Subcutaneous abdominal adipose tissue (tissue), 5 donors: ENCODE results near the gene BMPER.

Experiments used
- H3K27ac ChIP-seq: one replicate; pipeline ENCODE4 v1.7.0; 2013; ENCODE audit warnings: low read depth, mild to moderate bottlenecking, inconsistent platforms, low read length, moderate library complexity
- H3K27me3 ChIP-seq, 5 donors: one replicate each; pipeline ENCODE4 v1.7.0; 2013; ENCODE audit warnings: low read length in 5 of 5, inconsistent platforms in 1 of 5; ENCODE audit not compliant: control insufficient read depth in 5 of 5, insufficient read depth in 4 of 5
- H3K36me3 ChIP-seq, 5 donors: one replicate each; pipeline ENCODE4 v1.7.0; 2013; ENCODE audit warnings: low read length in 5 of 5; ENCODE audit not compliant: control insufficient read depth in 5 of 5, insufficient read depth in 5 of 5
- H3K4me1 ChIP-seq, 5 donors: one replicate each; pipeline ENCODE4 v1.7.0; 2013; ENCODE audit warnings: low read length in 5 of 5, mild to moderate bottlenecking in 3 of 5, moderate library complexity in 1 of 5; ENCODE audit not compliant: control insufficient read depth in 5 of 5, insufficient read depth in 5 of 5
- H3K4me3 ChIP-seq, 5 donors: one replicate each; pipeline ENCODE4 v1.7.0; 2013; ENCODE audit warnings: low read length in 5 of 5, low read depth in 1 of 5
- H3K9ac ChIP-seq, 5 donors: one replicate each; pipeline ENCODE4 v1.7.0; 2013; ENCODE audit warnings: low read length in 5 of 5, mild to moderate bottlenecking in 4 of 5, moderate library complexity in 3 of 5
- H3K9me3 ChIP-seq, 5 donors: one replicate each; pipeline ENCODE4 v1.7.0; 2013; ENCODE audit warnings: low read length in 5 of 5; ENCODE audit not compliant: control insufficient read depth in 5 of 5
- donor health status: healthy.
- donor health status: healthy.
- donor health status: healthy.
- donor health status: healthy.
- donor health status: healthy.

BMPER gene

GRCh38 chr7:34034728-34035127, 129.4 kb downstream of the BMPER start:
- Histone ChIP-seq H3K9ac (no peak overlapping the region), H3K36me3 (no peaks in the 10 kb centered on the region), H3K9me3 (no peaks in the 10 kb centered on the region), H3K27ac (no peak overlapping the region), H3K4me1 (peaks cover 0 to 10% (median 7%) of the 10 kb centered on the region in 5 donors), H3K4me3 (no peak overlapping the region), H3K27me3 (no peaks in the 10 kb centered on the region)

GRCh38 chr7:34036051-34036920, 130.9 kb downstream of the BMPER start:
- no peaks in the 10 kb centered on the region for H3K27me3 ChIP-seq
- H3K27ac ChIP-seq, result no peak overlapping the region
- no peaks in the 10 kb centered on the region for H3K9me3 ChIP-seq
- no peaks in the 10 kb centered on the region for H3K36me3 ChIP-seq
- peaks cover 0 to 10% (median 7%) of the 10 kb centered on the region in 5 donors for H3K4me1 ChIP-seq
- H3K4me3 ChIP-seq, result peak overlapping the region in 1 of 5 donors; percentile 9
- no peak overlapping the region for H3K9ac ChIP-seq

- H3K4me3 ChIP-seq, result no peak overlapping the region
- no peak overlapping the region for H3K27ac ChIP-seq
- H3K9ac ChIP-seq, result no peak overlapping the region
- H3K27me3 ChIP-seq, result no peaks in the 10 kb centered on the region
- peaks cover 0 to 10% (median 7%) of the 10 kb centered on the region in 5 donors for H3K4me1 ChIP-seq
- no peaks in the 10 kb centered on the region for H3K9me3 ChIP-seq
- H3K36me3 ChIP-seq, result no peaks in the 10 kb centered on the region
These were observed 131.8 kb downstream of the BMPER start for GRCh38 chr7:34036972-34037792.

GRCh38 chr7:34038816-34039470, 133.6 kb downstream of the BMPER start:
- H3K4me3 ChIP-seq, result no peak overlapping the region
- peaks cover 0 to 18% (median 9%) of the 10 kb centered on the region in 5 donors for H3K4me1 ChIP-seq
- H3K27me3 ChIP-seq, result no peaks in the 10 kb centered on the region
- H3K9ac ChIP-seq, result no peak overlapping the region
- no peaks in the 10 kb centered on the region for H3K9me3 ChIP-seq
- no peak overlapping the region for H3K27ac ChIP-seq
- no peaks in the 10 kb centered on the region for H3K36me3 ChIP-seq

- Histone ChIP-seq H3K9ac (no peak overlapping the region), H3K9me3 (no peaks in the 10 kb centered on the region), H3K36me3 (no peaks in the 10 kb centered on the region), H3K4me1 (peaks cover 0 to 16% (median 7%) of the 10 kb centered on the region in 5 donors), H3K27me3 (no peaks in the 10 kb centered on the region), H3K27ac (no peak overlapping the region), H3K4me3 (no peak overlapping the region)
These were observed 136.4 kb downstream of the BMPER start for GRCh38 chr7:34041707-34042106.

GRCh38 chr7:34042406-34042805, 137.1 kb downstream of the BMPER start:
- Histone ChIP-seq H3K9ac (no peak overlapping the region), H3K4me3 (no peak overlapping the region), H3K4me1 (peaks cover 0 to 16% (median 7%) of the 10 kb centered on the region in 5 donors), H3K9me3 (no peaks in the 10 kb centered on the region), H3K27ac (no peak overlapping the region), H3K27me3 (no peaks in the 10 kb centered on the region), H3K36me3 (no peaks in the 10 kb centered on the region)

GRCh38 chr7:34043461-34044305, 138.3 kb downstream of the BMPER start:
- Histone ChIP-seq H3K36me3 (no peaks in the 10 kb centered on the region), H3K9ac (no peak overlapping the region), H3K27me3 (no peaks in the 10 kb centered on the region), H3K27ac (peak overlapping the region; percentile 25), H3K4me3 (no peak overlapping the region), H3K4me1 (peaks cover 0 to 16% (median 7%) of the 10 kb centered on the region in 5 donors), H3K9me3 (no peaks in the 10 kb centered on the region)

- no peaks in the 10 kb centered on the region for H3K36me3 ChIP-seq
- H3K4me3 ChIP-seq, result no peak overlapping the region
- peaks cover 0 to 16% (median 7%) of the 10 kb centered on the region in 5 donors for H3K4me1 ChIP-seq
- H3K9ac ChIP-seq, result no peak overlapping the region
- no peaks in the 10 kb centered on the region for H3K9me3 ChIP-seq
- peak overlapping the region; percentile 9 for H3K27ac ChIP-seq
- H3K27me3 ChIP-seq, result no peaks in the 10 kb centered on the region
These were observed 138.9 kb downstream of the BMPER start for GRCh38 chr7:34044306-34044643.

- H3K4me1 ChIP-seq, result peaks cover 0 to 16% (median 7%) of the 10 kb centered on the region in 5 donors
- no peak overlapping the region for H3K9ac ChIP-seq
- peak overlapping the region; percentile 9 for H3K27ac ChIP-seq
- H3K36me3 ChIP-seq, result no peaks in the 10 kb centered on the region
- no peaks in the 10 kb centered on the region for H3K9me3 ChIP-seq
- H3K27me3 ChIP-seq, result no peaks in the 10 kb centered on the region
- H3K4me3 ChIP-seq, result no peak overlapping the region
These were observed 139.5 kb downstream of the BMPER start for GRCh38 chr7:34044734-34045353.
